ENCODE data around the gene PIP4P1. TPM values are rescaled to one million over a fixed set of nuclear protein-coding genes. Genes with fewer than 3 reads are reported as not detected.
A peak's percentile ranks its signal among the peaks of the same experiment; 100 is the strongest.
"Not testable (repeated sequence)": the region's sequence is repeated elsewhere in the genome, so short reads cannot be mapped to it uniquely, and the experiment has no call there.

Gene PIP4P1
- total RNA-seq, 1 experiment from 2014 or later: 32.4 TPM

GRCh38 chr14:20446889-20447288 lies 14.3 kb downstream of the PIP4P1 start:
- Histone ChIP-seq H3K4me1 (ENCODE audit: insufficient read depth, low read length, poor library complexity, severe bottlenecking) (no peaks in the 10 kb centered on the region), H3K36me3 (ENCODE audit: insufficient read depth, low read length, poor library complexity, severe bottlenecking) (peaks cover 66% of the 10 kb centered on the region), H3K27ac (ENCODE audit: low read depth, low read length, poor library complexity, severe bottlenecking) (no peak overlapping the region), H3K9me3 (ENCODE audit: low read depth, low read length, poor library complexity, severe bottlenecking) (no peaks in the 10 kb centered on the region), H3K4me3 (ENCODE audit: low read depth, low read length, poor library complexity, severe bottlenecking) (no peak overlapping the region), H3K27me3 (replicated peaks; ENCODE audit: insufficient read depth, low read depth, low read length, poor library complexity) (no peaks in the 10 kb centered on the region)
- ChIA-PET CTCF (no interaction called here), POLR2A (ENCODE audit: low non-redundant PET) (no interaction called here)
- TF ChIP-seq CTCF (conservative IDR thresholded peaks at IDR 0.05; ENCODE audit: low read depth, low read length) (no peak), EZH2 (IDR thresholded peaks at IDR 0.05; ENCODE audit: borderline replicate concordance, low read depth, low read length, poor library complexity, severe bottlenecking) (no peak)
- DNase-seq (ENCODE audit: low spot score): no peak
- intact Hi-C loops (cut with micrococcal nuclease; ENCODE audit: unreplicated experiment): no loop called here
- no TSS peak for BruUV-seq (replicated peaks)

- H3K27me3 ChIP-seq (replicated peaks; ENCODE audit: insufficient read depth, low read depth, low read length, poor library complexity); CTCF ChIA-PET; POLR2A ChIA-PET (ENCODE audit: low non-redundant PET); H3K27ac ChIP-seq (ENCODE audit: low read depth, low read length, poor library complexity, severe bottlenecking); BruUV-seq (replicated peaks); H3K4me3 ChIP-seq (ENCODE audit: low read depth, low read length, poor library complexity, severe bottlenecking); DNase-seq (ENCODE audit: low spot score); H3K9me3 ChIP-seq (ENCODE audit: low read depth, low read length, poor library complexity, severe bottlenecking); intact Hi-C loops (cut with micrococcal nuclease; ENCODE audit: unreplicated experiment); H3K4me1 ChIP-seq (ENCODE audit: insufficient read depth, low read length, poor library complexity, severe bottlenecking): not testable (repeated sequence)
- H3K36me3 ChIP-seq (ENCODE audit: insufficient read depth, low read length, poor library complexity, severe bottlenecking): peaks cover 34% of the 10 kb centered on the region
Measured at GRCh38 chr14:20443650-20444049, 17.6 kb downstream of the PIP4P1 start.

- Histone ChIP-seq H3K4me1 (ENCODE audit: insufficient read depth, low read length, poor library complexity, severe bottlenecking) (peaks cover 3% of the 10 kb centered on the region), H3K27me3 (replicated peaks; ENCODE audit: insufficient read depth, low read depth, low read length, poor library complexity) (no peaks in the 10 kb centered on the region), H3K27ac (ENCODE audit: low read depth, low read length, poor library complexity, severe bottlenecking) (no peak overlapping the region), H3K36me3 (ENCODE audit: insufficient read depth, low read length, poor library complexity, severe bottlenecking) (peaks cover 12% of the 10 kb centered on the region), H3K9me3 (ENCODE audit: low read depth, low read length, poor library complexity, severe bottlenecking) (no peaks in the 10 kb centered on the region), H3K4me3 (ENCODE audit: low read depth, low read length, poor library complexity, severe bottlenecking) (no peak overlapping the region)
- no peak for DNase-seq (ENCODE audit: low spot score)
- CTCF ChIA-PET: interaction anchor here (0.5 kb wide), 1 partner anchor 20 kb away, joined by 3 read pairs; no protein-coding TSS in a partner anchor
- intact Hi-C loops (cut with micrococcal nuclease; ENCODE audit: unreplicated experiment): no loop called here
- no TSS peak for BruUV-seq (replicated peaks)
- TF ChIP-seq EZH2 (IDR thresholded peaks at IDR 0.05; ENCODE audit: borderline replicate concordance, low read depth, low read length, poor library complexity, severe bottlenecking) (no peak), CTCF (conservative IDR thresholded peaks at IDR 0.05; ENCODE audit: low read depth, low read length) (no peak)
- POLR2A ChIA-PET (ENCODE audit: low non-redundant PET): no interaction called here
Measured at GRCh38 chr14:20441461-20441860, 19.8 kb downstream of the PIP4P1 start.

- intact Hi-C loops (cut with micrococcal nuclease; ENCODE audit: unreplicated experiment): no loop called here
- Histone ChIP-seq H3K4me1 (ENCODE audit: insufficient read depth, low read length, poor library complexity, severe bottlenecking) (peaks cover 3% of the 10 kb centered on the region), H3K36me3 (ENCODE audit: insufficient read depth, low read length, poor library complexity, severe bottlenecking) (peaks cover 7% of the 10 kb centered on the region), H3K27ac (ENCODE audit: low read depth, low read length, poor library complexity, severe bottlenecking) (no peak overlapping the region), H3K4me3 (ENCODE audit: low read depth, low read length, poor library complexity, severe bottlenecking) (no peak overlapping the region), H3K9me3 (ENCODE audit: low read depth, low read length, poor library complexity, severe bottlenecking) (no peaks in the 10 kb centered on the region), H3K27me3 (replicated peaks; ENCODE audit: insufficient read depth, low read depth, low read length, poor library complexity) (no peaks in the 10 kb centered on the region)
- TF ChIP-seq CTCF (conservative IDR thresholded peaks at IDR 0.05; ENCODE audit: low read depth, low read length): no peak
- no peak for TF ChIP-seq EZH2 (IDR thresholded peaks at IDR 0.05; ENCODE audit: borderline replicate concordance, low read depth, low read length, poor library complexity, severe bottlenecking)
- ChIA-PET CTCF (no interaction called here), POLR2A (ENCODE audit: low non-redundant PET) (no interaction called here)
- peak; percentile 44 for DNase-seq (ENCODE audit: low spot score)
- no TSS peak for BruUV-seq (replicated peaks)
Measured at GRCh38 chr14:20440882-20441281, 20.4 kb downstream of the PIP4P1 start.

All from A673 (cell line).